Neural cell (in vitro differentiated cells): ENCODE results near the gene FOXK1. TPM values are rescaled to one million over a fixed set of nuclear protein-coding genes. Genes with fewer than 3 reads are reported as not detected.

Experiments used
- H2AFZ ChIP-seq: fragments of 200-600, 300-800 bp; sonication (generic), shearing (Covaris generic); 2 replicates; pipeline ENCODE4 v1.6.0; 2014; ENCODE audit warnings: low read depth, mild to moderate bottlenecking, antibody characterized with exemption, low read length, moderate library complexity
- H3F3A ChIP-seq: fragments of 200-600 bp; shearing (Covaris generic); 2 replicates; pipeline ENCODE4 v1.6.1; 2016; ENCODE audit warnings: mild to moderate bottlenecking, moderate library complexity, mixed read lengths, antibody characterized with exemption, low read length; ENCODE audit not compliant: insufficient read depth, poor library complexity, severe bottlenecking
- H3K27ac ChIP-seq: fragments of 200-600, 300-800 bp; sonication (generic), shearing (Covaris generic); 2 replicates; pipeline ENCODE4 v1.5.1; 2014; ENCODE audit warnings: mild to moderate bottlenecking, low read length, moderate library complexity
- H3K27me3 ChIP-seq: fragments of 300-800, 200-600 bp; sonication (generic), shearing (Covaris generic); 2 replicates; pipeline ENCODE4 v1.6.0; 2014; ENCODE audit warnings: mild to moderate bottlenecking, low read depth, low read length, moderate library complexity; ENCODE audit not compliant: insufficient read depth
- H3K36me3 ChIP-seq: fragments of 300-800, 200-600 bp; sonication (generic), shearing (Covaris generic); 2 replicates; pipeline ENCODE4 v1.5.1; 2014; ENCODE audit warnings: mild to moderate bottlenecking, antibody characterized with exemption, low read length, moderate library complexity; ENCODE audit not compliant: insufficient read depth
- H3K4me2 ChIP-seq: fragments of 300-800, 200-600 bp; sonication (generic), shearing (Covaris generic); 2 replicates; pipeline ENCODE4 v1.6.0; 2014; ENCODE audit warnings: mild to moderate bottlenecking, low read length
- H3K4me3 ChIP-seq: fragments of 300-800, 200-600 bp; sonication (generic), shearing (Covaris generic); 2 replicates; pipeline ENCODE4 v1.5.1; 2014; ENCODE audit warnings: mild to moderate bottlenecking, low read length, moderate library complexity
- H3K79me2 ChIP-seq: fragments of 200-600 bp; shearing (Covaris generic); replicated peaks from 2 replicates; pipeline ENCODE4 v1.6.0; 2014; ENCODE audit warnings: mild to moderate bottlenecking, low read length, moderate library complexity; ENCODE audit not compliant: insufficient read depth
- H3K9ac ChIP-seq: fragments of 300-800, 200-600 bp; sonication (generic), shearing (Covaris generic); 2 replicates; pipeline ENCODE4 v1.6.1; 2016; ENCODE audit warnings: mild to moderate bottlenecking, low read length, mixed read lengths
- H3K9me2 ChIP-seq: fragments of 200-600 bp; shearing (Covaris generic); 2 replicates; pipeline ENCODE4 v1.6.1; 2016; ENCODE audit warnings: mild to moderate bottlenecking, low read length, mixed read lengths; ENCODE audit not compliant: insufficient read depth
- H3K9me3 ChIP-seq: fragments of 200-600, 300-800 bp; sonication (generic), shearing (Covaris generic); 2 replicates; pipeline ENCODE4 v1.6.1; 2016; ENCODE audit warnings: mild to moderate bottlenecking, mixed run types, low read length, moderate library complexity, mixed read lengths
- H4K20me1 ChIP-seq: fragments of 200-600 bp; shearing (Covaris generic); 2 replicates; pipeline ENCODE4 v1.6.1; 2016; ENCODE audit warnings: mild to moderate bottlenecking, mixed run types; ENCODE audit not compliant: insufficient read depth
- EP300 ChIP-seq: fragments of 450-650 bp; conservative IDR thresholded peaks from 2 replicates; pipeline ENCODE4 v1.6.1; 2014; ENCODE audit warnings: antibody characterized with exemption, mild to moderate bottlenecking, moderate library complexity; ENCODE audit not compliant: poor library complexity, severe bottlenecking
- EZH2 ChIP-seq: fragments of 200-600, 300-800 bp; shearing (Covaris generic), sonication (generic); IDR thresholded peaks from 2 replicates; pipeline ENCODE4 v1.6.1; 2014; ENCODE audit warnings: antibody characterized with exemption, low read length, borderline replicate concordance, mild to moderate bottlenecking; ENCODE audit not compliant: insufficient read depth, poor library complexity, severe bottlenecking
- MXI1 ChIP-seq: fragments of 450-650 bp; conservative IDR thresholded peaks from 2 replicates; pipeline ENCODE4 v1.6.1; 2014; ENCODE audit warnings: antibody characterized with exemption, mild to moderate bottlenecking; ENCODE audit not compliant: poor library complexity, severe bottlenecking
- POLR2AphosphoS5 ChIP-seq: IDR thresholded peaks from 2 replicates; pipeline ENCODE4 v1.6.1; 2012
- RAD21 ChIP-seq: fragments of 450-650 bp; conservative IDR thresholded peaks from 2 replicates; pipeline ENCODE4 v1.6.1; 2014; ENCODE audit warnings: antibody characterized with exemption, mild to moderate bottlenecking, moderate library complexity
- SMC3 ChIP-seq: fragments of 450-650 bp; conservative IDR thresholded peaks from 2 replicates; pipeline ENCODE4 v1.6.1; 2014; ENCODE audit warnings: antibody characterized with exemption, mild to moderate bottlenecking, moderate library complexity; ENCODE audit not compliant: poor library complexity
- TAF1 ChIP-seq: IDR thresholded peaks from 2 replicates; pipeline ENCODE4 v1.6.1; 2012; ENCODE audit warnings: low read depth
- polyA plus RNA-seq: library from polyadenylated mRNA; depleted of rRNA; stranded (reverse); fragments of >200 nt; gene quantifications from 2 replicates; pipeline ENCODE4 v1.2.3, GENCODE V29; 2014
- TF ChIP-seq, protein P1 (sequence below): IDR thresholded peaks from 2 replicates; pipeline ENCODE4 v1.6.1; 2012; ENCODE audit warnings: borderline replicate concordance
- TF ChIP-seq, protein P2 (sequence below): fragments of 450-650 bp; IDR thresholded peaks from 2 replicates; pipeline ENCODE4 v1.5.1; 2014; ENCODE audit warnings: antibody characterized with exemption, mild to moderate bottlenecking, moderate library complexity; ENCODE audit not compliant: poor library complexity, severe bottlenecking

Gene FOXK1
- polyA plus RNA-seq, 1 donor from 2014 or later: 7.4 TPM

- Histone ChIP-seq H3K9ac (no peak overlapping the region), H4K20me1 (no peaks in the 10 kb centered on the region), H3K79me2 (no peaks in the 10 kb centered on the region), H3K4me3 (no peak overlapping the region), H2AFZ (no peak overlapping the region), H3K9me2 (no peaks in the 10 kb centered on the region), H3K36me3 (no peaks in the 10 kb centered on the region), H3F3A (no peaks in the 10 kb centered on the region), H3K27ac (no peak overlapping the region), H3K9me3 (no peaks in the 10 kb centered on the region), H3K4me2 (no peak overlapping the region), H3K27me3 (no peaks in the 10 kb centered on the region)
- TF ChIP-seq POLR2AphosphoS5 (no peak), MXI1 (no peak), SMC3 (no peak), TAF1 (no peak), RAD21 (no peak), EZH2 (no peak), EP300 (no peak)
- TF ChIP-seq, protein P1, sequence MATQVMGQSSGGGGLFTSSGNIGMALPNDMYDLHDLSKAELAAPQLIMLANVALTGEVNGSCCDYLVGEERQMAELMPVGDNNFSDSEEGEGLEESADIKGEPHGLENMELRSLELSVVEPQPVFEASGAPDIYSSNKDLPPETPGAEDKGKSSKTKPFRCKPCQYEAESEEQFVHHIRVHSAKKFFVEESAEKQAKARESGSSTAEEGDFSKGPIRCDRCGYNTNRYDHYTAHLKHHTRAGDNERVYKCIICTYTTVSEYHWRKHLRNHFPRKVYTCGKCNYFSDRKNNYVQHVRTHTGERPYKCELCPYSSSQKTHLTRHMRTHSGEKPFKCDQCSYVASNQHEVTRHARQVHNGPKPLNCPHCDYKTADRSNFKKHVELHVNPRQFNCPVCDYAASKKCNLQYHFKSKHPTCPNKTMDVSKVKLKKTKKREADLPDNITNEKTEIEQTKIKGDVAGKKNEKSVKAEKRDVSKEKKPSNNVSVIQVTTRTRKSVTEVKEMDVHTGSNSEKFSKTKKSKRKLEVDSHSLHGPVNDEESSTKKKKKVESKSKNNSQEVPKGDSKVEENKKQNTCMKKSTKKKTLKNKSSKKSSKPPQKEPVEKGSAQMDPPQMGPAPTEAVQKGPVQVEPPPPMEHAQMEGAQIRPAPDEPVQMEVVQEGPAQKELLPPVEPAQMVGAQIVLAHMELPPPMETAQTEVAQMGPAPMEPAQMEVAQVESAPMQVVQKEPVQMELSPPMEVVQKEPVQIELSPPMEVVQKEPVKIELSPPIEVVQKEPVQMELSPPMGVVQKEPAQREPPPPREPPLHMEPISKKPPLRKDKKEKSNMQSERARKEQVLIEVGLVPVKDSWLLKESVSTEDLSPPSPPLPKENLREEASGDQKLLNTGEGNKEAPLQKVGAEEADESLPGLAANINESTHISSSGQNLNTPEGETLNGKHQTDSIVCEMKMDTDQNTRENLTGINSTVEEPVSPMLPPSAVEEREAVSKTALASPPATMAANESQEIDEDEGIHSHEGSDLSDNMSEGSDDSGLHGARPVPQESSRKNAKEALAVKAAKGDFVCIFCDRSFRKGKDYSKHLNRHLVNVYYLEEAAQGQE: no peak
- TF ChIP-seq, protein P2, sequence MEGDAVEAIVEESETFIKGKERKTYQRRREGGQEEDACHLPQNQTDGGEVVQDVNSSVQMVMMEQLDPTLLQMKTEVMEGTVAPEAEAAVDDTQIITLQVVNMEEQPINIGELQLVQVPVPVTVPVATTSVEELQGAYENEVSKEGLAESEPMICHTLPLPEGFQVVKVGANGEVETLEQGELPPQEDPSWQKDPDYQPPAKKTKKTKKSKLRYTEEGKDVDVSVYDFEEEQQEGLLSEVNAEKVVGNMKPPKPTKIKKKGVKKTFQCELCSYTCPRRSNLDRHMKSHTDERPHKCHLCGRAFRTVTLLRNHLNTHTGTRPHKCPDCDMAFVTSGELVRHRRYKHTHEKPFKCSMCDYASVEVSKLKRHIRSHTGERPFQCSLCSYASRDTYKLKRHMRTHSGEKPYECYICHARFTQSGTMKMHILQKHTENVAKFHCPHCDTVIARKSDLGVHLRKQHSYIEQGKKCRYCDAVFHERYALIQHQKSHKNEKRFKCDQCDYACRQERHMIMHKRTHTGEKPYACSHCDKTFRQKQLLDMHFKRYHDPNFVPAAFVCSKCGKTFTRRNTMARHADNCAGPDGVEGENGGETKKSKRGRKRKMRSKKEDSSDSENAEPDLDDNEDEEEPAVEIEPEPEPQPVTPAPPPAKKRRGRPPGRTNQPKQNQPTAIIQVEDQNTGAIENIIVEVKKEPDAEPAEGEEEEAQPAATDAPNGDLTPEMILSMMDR: no peak
Measured at GRCh38 chr7:4729266-4729665, 47.2 kb downstream of the FOXK1 start.

GRCh38 chr7:4730276-4730675 is 48.2 kb downstream of the FOXK1 start:
- no peaks in the 10 kb centered on the region for H3K79me2 ChIP-seq
- no peaks in the 10 kb centered on the region for H3K27me3 ChIP-seq
- H3K4me2 ChIP-seq: no peak overlapping the region
- no peak for TF ChIP-seq TAF1
- no peak for TF ChIP-seq RAD21
- TF ChIP-seq EZH2: no peak
- TF ChIP-seq, protein P1: no peak
- TF ChIP-seq, protein P2: no peak
- TF ChIP-seq POLR2AphosphoS5: no peak
- no peak for TF ChIP-seq MXI1
- no peak for TF ChIP-seq SMC3
- TF ChIP-seq EP300: no peak
- H3K9ac ChIP-seq: no peak overlapping the region
- no peaks in the 10 kb centered on the region for H4K20me1 ChIP-seq
- H3K4me3 ChIP-seq: no peak overlapping the region
- no peaks in the 10 kb centered on the region for H3K9me3 ChIP-seq
- no peak overlapping the region for H3K27ac ChIP-seq
- no peak overlapping the region for H2AFZ ChIP-seq
- H3K36me3 ChIP-seq: no peaks in the 10 kb centered on the region
- H3F3A ChIP-seq: no peaks in the 10 kb centered on the region
- H3K9me2 ChIP-seq: no peaks in the 10 kb centered on the region
